ENCODE data around the gene CCL1.

Gene CCL1

GRCh38 chr17:34368946-34369500, 6.0 kb upstream of the CCL1 start:
- H3K4me3 ChIP-seq: no peak overlapping the region
- TF ChIP-seq CTCF (IDR thresholded peaks at IDR 0.05): no peak
- peak; percentile 58 for DNase-seq (ENCODE audit: low spot score)
- no peak overlapping the region for H3K27ac ChIP-seq

GRCh38 chr17:34368196-34368945, 5.3 kb upstream of the CCL1 start:
- no peak overlapping the region for H3K4me3 ChIP-seq
- no peak for TF ChIP-seq CTCF (IDR thresholded peaks at IDR 0.05)
- no peak overlapping the region for H3K27ac ChIP-seq

GRCh38 chr17:34367486-34368195, 4.6 kb upstream of the CCL1 start:
- Histone ChIP-seq H3K27ac (no peak overlapping the region), H3K4me3 (no peak overlapping the region)
- no peak for DNase-seq (ENCODE audit: low spot score)
- no peak for TF ChIP-seq CTCF (IDR thresholded peaks at IDR 0.05)

More at GRCh38 chr17:34368196-34368945, 5.3 kb upstream of the CCL1 start:
- no peak for DNase-seq (ENCODE audit: low spot score)

GRCh38 chr17:34366529-34367107, 3.6 kb upstream of the CCL1 start:
- H3K27ac ChIP-seq: no peak overlapping the region
- DNase-seq (ENCODE audit: low spot score): no peak
- TF ChIP-seq CTCF (IDR thresholded peaks at IDR 0.05): no peak
- H3K4me3 ChIP-seq: no peak overlapping the region

- no peak for TF ChIP-seq CTCF (IDR thresholded peaks at IDR 0.05)
- no peak overlapping the region for H3K27ac ChIP-seq
- no peak for DNase-seq (ENCODE audit: low spot score)
- no peak overlapping the region for H3K4me3 ChIP-seq
Observed at GRCh38 chr17:34366010-34366409, 3.0 kb upstream of the CCL1 start.

- Histone ChIP-seq H3K27ac (no peak overlapping the region), H3K4me3 (no peak overlapping the region)
- no peak for TF ChIP-seq CTCF (IDR thresholded peaks at IDR 0.05)
- no peak for DNase-seq (ENCODE audit: low spot score)
Observed at GRCh38 chr17:34365340-34365739, 2.3 kb upstream of the CCL1 start.

Data from coronary artery (tissue), 2 donors.